GDM1 (cell line): ENCODE results near the gene SLF1.
"Not testable (repeated sequence)": the region's sequence is repeated elsewhere in the genome, so short reads cannot be mapped to it uniquely, and the experiment has no call there.

Experiments
- DNase-seq: peaks from one replicate; lab custom pipeline; 2025; lab: John Stamatoyannopoulos, UW

Gene SLF1

GRCh38 chr5:94618493-94619328 is at the start of gene SLF1, which contains the start of gene KIAA0825:
Gene SLF1 (plus strand): TSS chr5:94618669. CDS start chr5:94628811, 10,142 bp downstream.
Gene KIAA0825 (minus strand): TSS chr5:94618604. CDS start chr5:94537126, 81,478 bp downstream.
- DNase-seq: peak; percentile 74

GRCh38 chr5:94571415-94571814 is 47.1 kb upstream of the SLF1 start:
- DNase-seq: no peak

GRCh38 chr5:94573349-94573748 is 45.1 kb upstream of the SLF1 start:
- DNase-seq: not testable (repeated sequence)

- DNase-seq: no peak
These were observed 43.3 kb upstream of the SLF1 start for GRCh38 chr5:94575196-94575595.

GRCh38 chr5:94577466-94578245 is 40.8 kb upstream of the SLF1 start:
- no peak for DNase-seq

- DNase-seq: no peak
These were observed 23.1 kb upstream of the SLF1 start for GRCh38 chr5:94595281-94595840.

- DNase-seq: no peak
These were observed 4.9 kb upstream of the SLF1 start for GRCh38 chr5:94613583-94613982.

- no peak for DNase-seq
These were observed 4.2 kb upstream of the SLF1 start for GRCh38 chr5:94614156-94614805.

GRCh38 chr5:94615862-94616261 is 2.6 kb upstream of the SLF1 start:
- DNase-seq: no peak

- peak; percentile 60 for DNase-seq
These were observed 408 bp upstream of the SLF1 start for GRCh38 chr5:94618029-94618492.

- no peak for DNase-seq
These were observed 1.8 kb downstream of the SLF1 start for GRCh38 chr5:94620256-94620655.

- DNase-seq: no peak
These were observed 3.3 kb downstream of the SLF1 start for GRCh38 chr5:94621763-94622162.

- DNase-seq: no peak
These were observed 4.5 kb downstream of the SLF1 start for GRCh38 chr5:94623011-94623410.

- DNase-seq: no peak
These were observed 5.4 kb downstream of the SLF1 start for GRCh38 chr5:94623877-94624276.

GRCh38 chr5:94627191-94627590 is 8.7 kb downstream of the SLF1 start:
- no peak for DNase-seq

- no peak for DNase-seq
These were observed 13.6 kb downstream of the SLF1 start for GRCh38 chr5:94632024-94632423.

- DNase-seq: no peak
These were observed 21.7 kb downstream of the SLF1 start for GRCh38 chr5:94640176-94640575.

- DNase-seq: no peak
These were observed 26.6 kb downstream of the SLF1 start for GRCh38 chr5:94645053-94645452.

- no peak for DNase-seq
These were observed 28.3 kb downstream of the SLF1 start for GRCh38 chr5:94646758-94647157.

GRCh38 chr5:94649874-94650273 is 31.4 kb downstream of the SLF1 start:
- no peak for DNase-seq

GRCh38 chr5:94658272-94658671 is 39.8 kb downstream of the SLF1 start:
- DNase-seq: no peak

- DNase-seq: no peak
These were observed 42.0 kb downstream of the SLF1 start for GRCh38 chr5:94660506-94660905.
